GM21737 (cell line): ENCODE data around the gene RGS3.

Experiments used
- ATAC-seq: cut with Tn5 transposase; IDR thresholded peaks from one replicate; pipeline ENCODE4 v1.9.1; 2021; ENCODE audit warnings: mild to moderate bottlenecking, moderate library complexity; ENCODE audit not compliant: unreplicated experiment

The RGS3 gene

GRCh38 chr9:113528088-113528487 lies 64.6 kb downstream of the RGS3 start:
- no peak for ATAC-seq

GRCh38 chr9:113528811-113529210 lies 65.3 kb downstream of the RGS3 start:
- no peak for ATAC-seq

GRCh38 chr9:113529336-113530009 lies 65.9 kb downstream of the RGS3 start:
- ATAC-seq: no peak

- ATAC-seq: no peak
Observed at GRCh38 chr9:113530022-113530635, 66.6 kb downstream of the RGS3 start.

- no peak for ATAC-seq
Observed at GRCh38 chr9:113530942-113531341, 67.4 kb downstream of the RGS3 start.

- no peak for ATAC-seq
Observed at GRCh38 chr9:113531919-113532808, 68.6 kb downstream of the RGS3 start.

GRCh38 chr9:113532809-113533190 lies 69.3 kb downstream of the RGS3 start:
- no peak for ATAC-seq

GRCh38 chr9:113533335-113534225 lies 70.1 kb downstream of the RGS3 start:
- ATAC-seq: no peak

GRCh38 chr9:113535756-113536155 lies 72.2 kb downstream of the RGS3 start:
- ATAC-seq: no peak

- no peak for ATAC-seq
Observed at GRCh38 chr9:113536166-113536482, 72.6 kb downstream of the RGS3 start.

GRCh38 chr9:113536483-113537228 lies 73.1 kb downstream of the RGS3 start:
- no peak for ATAC-seq

- no peak for ATAC-seq
Observed at GRCh38 chr9:113537229-113537810, 73.8 kb downstream of the RGS3 start.

- ATAC-seq: no peak
Observed at GRCh38 chr9:113538131-113538530, 74.6 kb downstream of the RGS3 start.

GRCh38 chr9:113538701-113539430 lies 75.3 kb downstream of the RGS3 start:
- no peak for ATAC-seq

GRCh38 chr9:113540466-113540865 lies 76.9 kb downstream of the RGS3 start:
- no peak for ATAC-seq

- no peak for ATAC-seq
Observed at GRCh38 chr9:113541019-113541900, 77.7 kb downstream of the RGS3 start.

- no peak for ATAC-seq
Observed at GRCh38 chr9:113542006-113542405, 78.5 kb downstream of the RGS3 start.

GRCh38 chr9:113542741-113543140 lies 79.2 kb downstream of the RGS3 start:
- no peak for ATAC-seq
